CD14-positive monocyte (primary cell): ENCODE results near the gene GCK. TPM values are rescaled to one million over a fixed set of nuclear protein-coding genes. Genes with fewer than 3 reads are reported as not detected.

Source experiments
- DNase-seq, 3 donors: peaks; one replicate each; pipeline ENCODE4 v3.0.0-alpha.2; 2011 to 2022
- H2AFZ ChIP-seq: 2 replicates; pipeline ENCODE4 v1.6.0; 2012; ENCODE audit warnings: mild to moderate bottlenecking, low read depth, low read length, inconsistent platforms; ENCODE audit not compliant: insufficient read depth, poor library complexity, severe bottlenecking
- H3K27ac ChIP-seq, 2 donors: 1 replicate in 1 of 2; 2 replicates in 1 of 2; pipeline ENCODE4 v1.5.1; 2012 to 2013; ENCODE audit warnings: low read length in 2 of 2, control low read depth in 1 of 2, inconsistent platforms in 1 of 2, low read depth in 1 of 2, mild to moderate bottlenecking in 1 of 2
- H3K27me3 ChIP-seq, 2 donors: one replicate each; pipeline versions ENCODE4 v1.6.0 to v1.6.1; 2011 to 2013; ENCODE audit warnings: low read length in 2 of 2; ENCODE audit not compliant: control insufficient read depth in 2 of 2, insufficient read depth in 2 of 2
- H3K36me3 ChIP-seq, 2 donors: replicated peaks in 1 of 2; 1 replicate in 1 of 2; 2 replicates in 1 of 2; pipeline versions ENCODE4 v1.5.1 to v1.6.1; 2012 to 2013; ENCODE audit warnings: low read length in 2 of 2, control low read depth in 1 of 2, inconsistent platforms in 1 of 2, mild to moderate bottlenecking in 1 of 2; ENCODE audit not compliant: insufficient read depth in 2 of 2, control insufficient read depth in 1 of 2
- H3K4me1 ChIP-seq, 2 donors: 1 replicate in 1 of 2; 2 replicates in 1 of 2; pipeline versions ENCODE4 v1.5.1 to v1.6.1; 2012 to 2013; ENCODE audit warnings: low read length in 2 of 2, control low read depth in 1 of 2, inconsistent platforms in 1 of 2, mild to moderate bottlenecking in 1 of 2, moderate library complexity in 1 of 2; ENCODE audit not compliant: insufficient read depth in 2 of 2, control insufficient read depth in 1 of 2
- H3K4me2 ChIP-seq: replicated peaks from 2 replicates; pipeline ENCODE3; 2012; ENCODE audit warnings: low read length, moderate library complexity, mild to moderate bottlenecking; ENCODE audit not compliant: poor library complexity, severe bottlenecking; ENCODE audit errors: extremely low read depth
- H3K4me3 ChIP-seq, 3 experiments: fragments of 200-600 bp in 1 of 3; sonication (generic) in 1 of 3; replicated peaks in 1 of 3; 1 replicate in 2 of 3; 2 replicates in 1 of 3; pipeline ENCODE4 v1.5.1; 2011 to 2013; ENCODE audit warnings: low read length in 3 of 3, mild to moderate bottlenecking in 3 of 3, control low read depth in 2 of 3, low read depth in 2 of 3, inconsistent platforms in 1 of 3, moderate library complexity in 1 of 3
- H3K79me2 ChIP-seq: 2 replicates; pipeline ENCODE4 v1.6.0; 2012; ENCODE audit warnings: mild to moderate bottlenecking, control low read depth, inconsistent platforms, low read length, moderate library complexity; ENCODE audit not compliant: insufficient read depth
- H3K9ac ChIP-seq: 2 replicates; pipeline ENCODE4 v1.6.0; 2017; ENCODE audit warnings: low read length, mild to moderate bottlenecking; ENCODE audit not compliant: insufficient read depth, poor library complexity, severe bottlenecking
- H3K9me3 ChIP-seq, 2 donors: replicated peaks in 1 of 2; 1 replicate in 1 of 2; 2 replicates in 1 of 2; pipeline versions ENCODE4 v1.5.1 to v1.6.1; 2012 to 2013; ENCODE audit warnings: low read length in 2 of 2, control low read depth in 1 of 2; ENCODE audit not compliant: control insufficient read depth in 1 of 2, insufficient read depth in 1 of 2
- H4K20me1 ChIP-seq: 2 replicates; pipeline ENCODE4 v1.6.0; 2012; ENCODE audit warnings: mild to moderate bottlenecking, low read length, control low read depth, moderate library complexity; ENCODE audit not compliant: insufficient read depth
- H3K27ac Mint-ChIP-seq, 7 donors: one replicate each; pipeline ENCODE4 v1.8.0; 2020; ENCODE audit warnings: mild to moderate bottlenecking in 7 of 7, mixed read lengths in 7 of 7, moderate library complexity in 6 of 7, inconsistent platforms in 2 of 7
- H3K27me3 Mint-ChIP-seq, 3 donors: one replicate each; pipeline ENCODE4 v1.8.0; 2021 to 2022; ENCODE audit warnings: low read depth in 3 of 3, mild to moderate bottlenecking in 3 of 3, mixed read lengths in 3 of 3, moderate library complexity in 3 of 3, inconsistent platforms in 1 of 3
- H3K36me3 Mint-ChIP-seq, 2 donors: one replicate each; pipeline ENCODE4 v1.8.0; 2020; ENCODE audit warnings: mixed read lengths in 2 of 2, inconsistent platforms in 1 of 2, mild to moderate bottlenecking in 1 of 2
- H3K4me1 Mint-ChIP-seq: one replicate; pipeline ENCODE4 v1.8.0; 2020; ENCODE audit warnings: mild to moderate bottlenecking, mixed read lengths
- H3K4me3 Mint-ChIP-seq, 2 donors: one replicate each; pipeline ENCODE4 v1.8.0; 2020; ENCODE audit warnings: mild to moderate bottlenecking in 2 of 2, mixed read lengths in 2 of 2, moderate library complexity in 1 of 2
- H3K9me3 Mint-ChIP-seq, 7 donors: one replicate each; pipeline ENCODE4 v1.8.0; 2020 to 2022; ENCODE audit warnings: mixed read lengths in 7 of 7, mild to moderate bottlenecking in 6 of 7, moderate library complexity in 6 of 7, inconsistent platforms in 2 of 7
- CTCF ChIP-seq: fragments of 200-600 bp; IDR thresholded peaks from one replicate; pipeline ENCODE4 v1.8.0; 2022; ENCODE audit warnings: antibody characterized with exemption, mild to moderate bottlenecking
- WGBS: methylation state at CpG from one replicate; pipeline ENCODE4 v1.1.5; 2013; ENCODE audit warnings: missing lambda C conversion rate; ENCODE audit not compliant: insufficient coverage; 5-methylcytosine and 5-hydroxymethylcytosine counted together
- intact Hi-C, 2 donors: fragments of 100-400 bp; cut with micrococcal nuclease; formaldehyde crosslinking; loops; one replicate each; pipeline versions ENCODE4 v1.15.0 to v1.15.1; 2023
- polyA plus RNA-seq, 3 donors: library from polyadenylated mRNA; depleted of rRNA in 1 of 3; unstranded in 2 of 3; stranded (reverse) in 1 of 3; fragments of 300-500 nt in 2 of 3; fragments of >200 nt in 1 of 3; fragmentation: Illumina TruSeq in 2 of 3; gene quantifications; 1 replicate in 2 of 3; 2 replicates in 1 of 3; pipeline ENCODE4 v1.2.3, GENCODE V29; 2012 to 2021
- small RNA-seq: library from RNA; depleted of rRNA; stranded (forward); fragments of <200 nt; gene quantifications from one replicate; pipeline ENCODE3, GENCODE V24; 2012; ENCODE audit warnings: low read depth; ENCODE audit not compliant: insufficient read length

The GCK gene
- polyA plus RNA-seq, 3 donors, result not detected

- WGBS, result no CpG with 5 or more reads among the region's 2 CpGs
- no peaks in the 10 kb centered on the region for H3K36me3 Mint-ChIP-seq
- Histone ChIP-seq H2AFZ (peak overlapping the region; percentile 17), H3K9me3 (no peaks in the 10 kb centered on the region), H3K27me3 (no peaks in the 10 kb centered on the region), H3K36me3 (no peaks in the 10 kb centered on the region), H4K20me1 (no peaks in the 10 kb centered on the region), H3K27ac (no peak overlapping the region), H3K4me2 (no peak overlapping the region), H3K4me1 (no peaks in the 10 kb centered on the region), H3K9ac (no peak overlapping the region), H3K79me2 (no peaks in the 10 kb centered on the region), H3K4me3 (no peak overlapping the region)
- H3K9me3 Mint-ChIP-seq, result peaks cover 0 to 6% (median 0%) of the 10 kb centered on the region in 7 donors
- no peak for DNase-seq
- H3K27me3 Mint-ChIP-seq, result peaks cover 0 to 6% (median 5%) of the 10 kb centered on the region in 3 donors
- H3K4me3 Mint-ChIP-seq, result no peak overlapping the region
- TF ChIP-seq CTCF, result no peak
- H3K4me1 Mint-ChIP-seq, result peaks cover 11% of the 10 kb centered on the region
- intact Hi-C loops, result no loop called here
- H3K27ac Mint-ChIP-seq, result no peak overlapping the region
Observed at GRCh38 chr7:44094365-44094764, 94.9 kb downstream of the GCK start.

Small RNA genes lying within 50 kb of the gene (small RNA-seq; reads per million reads assigned to genes)
- not detected for gene RNA5SP230

Other genes starting within 250 kb of the GCK start
- not detected for gene SPDYE1, start 191.5 kb downstream of the GCK start, polyA plus RNA-seq
- 100 to 1,000 TPM; 228 to 321 (median 304) TPM for gene DBNL, start 144.7 kb downstream of the GCK start, polyA plus RNA-seq
- under 1 TPM in 1 of 3 donors, not detected in 2; 0.13 TPM for gene PGAM2, start 123.9 kb downstream of the GCK start, polyA plus RNA-seq
- gene POLM, start 106.9 kb downstream of the GCK start, polyA plus RNA-seq, result 10 to 100 TPM in 1 of 3 donors, 1 to 10 TPM in 2; 4.8 to 27.7 (median 4.8) TPM
- under 1 TPM in 1 of 3 donors, not detected in 2; 0.08 TPM for gene AEBP1, start 85.1 kb downstream of the GCK start, polyA plus RNA-seq
- gene POLD2, start 65.9 kb downstream of the GCK start, polyA plus RNA-seq, result 10 to 100 TPM; 24.1 to 27.1 (median 25.7) TPM
- gene MYL7, start 48.1 kb downstream of the GCK start, polyA plus RNA-seq, result not detected
- gene YKT6, start 11.5 kb upstream of the GCK start, polyA plus RNA-seq, result 10 to 100 TPM; 26.4 to 45.7 (median 35.2) TPM
- gene CAMK2B, start 136.2 kb upstream of the GCK start, polyA plus RNA-seq, result under 1 TPM in 1 of 3 donors, not detected in 2; 0.13 TPM